B cell (primary cell): ENCODE data around the gene IFRD2. TPM values are rescaled to one million over a fixed set of nuclear protein-coding genes. Genes with fewer than 3 reads are reported as not detected.

Experiments
- ATAC-seq: fragments of 200-7000 bp; cut with Tn5 transposase; one replicate; pipeline ENCODE4 v1.10.0; 2021; ENCODE audit warnings: low read depth, mild to moderate bottlenecking, moderate number of reproducible peaks, moderate library complexity
- CTCF ChIA-PET: fragments of 350-600 bp; sonication (Branson Sonifier 250); formaldehyde crosslinking; loops from one replicate; lab custom pipeline; 2021; ENCODE audit warnings: antibody characterized with exemption, inconsistent platforms; lab: Charles Lee
- POLR2A ChIA-PET: fragments of 350-600 bp; sonication (Branson Sonifier 250); formaldehyde crosslinking; loops from one replicate; lab custom pipeline; 2021; ENCODE audit warnings: antibody characterized with exemption; lab: Charles Lee
- DNase-seq: peaks from one replicate; pipeline ENCODE4 v3.0.0; 2013
- H2AFZ ChIP-seq: 2 replicates; pipeline ENCODE4 v1.6.1; 2012; ENCODE audit warnings: mild to moderate bottlenecking, low read depth, low read length; ENCODE audit not compliant: insufficient read depth, poor library complexity, severe bottlenecking
- H3K27ac ChIP-seq, 2 donors: 1 replicate in 1 of 2; 2 replicates in 1 of 2; pipeline ENCODE4 v1.5.1; 2012 to 2013; ENCODE audit warnings: low read length in 2 of 2, mild to moderate bottlenecking in 2 of 2, moderate library complexity in 1 of 2
- H3K27me3 ChIP-seq, 4 experiments: fragments of 200-600 bp in 1 of 4; sonication (generic) in 1 of 4; replicated peaks in 1 of 4; 1 replicate in 2 of 4; 2 replicates in 2 of 4; pipeline versions ENCODE4 v1.6.1 to v1.7.0; 2013 to 2016; ENCODE audit warnings: low read length in 3 of 4, mild to moderate bottlenecking in 2 of 4, mixed read lengths in 1 of 4, moderate library complexity in 1 of 4; ENCODE audit not compliant: insufficient read depth in 4 of 4, control insufficient read depth in 3 of 4; ENCODE audit errors: control extremely low read depth in 1 of 4
- H3K36me3 ChIP-seq, 2 experiments: replicated peaks in 1 of 2; 1 replicate in 1 of 2; 2 replicates in 1 of 2; pipeline versions ENCODE4 v1.6.1 to v1.7.1; 2013; ENCODE audit warnings: low read length in 1 of 2; ENCODE audit not compliant: insufficient read depth in 2 of 2, control insufficient read depth in 1 of 2; ENCODE audit errors: control extremely low read depth in 1 of 2, extremely low read depth in 1 of 2
- H3K4me1 ChIP-seq, 2 donors: fragments of 200-600 bp in 1 of 2; sonication (generic) in 1 of 2; 1 replicate in 1 of 2; 2 replicates in 1 of 2; pipeline versions ENCODE4 v1.5.1 to v1.6.1; 2013 to 2017; ENCODE audit warnings: low read length in 2 of 2; ENCODE audit not compliant: control insufficient read depth in 2 of 2, insufficient read depth in 2 of 2
- H3K4me2 ChIP-seq: replicated peaks from 2 replicates; pipeline ENCODE3; 2012; ENCODE audit warnings: mild to moderate bottlenecking, low read depth, low read length; ENCODE audit not compliant: poor library complexity, severe bottlenecking
- H3K4me3 ChIP-seq, 5 experiments: fragments of 200-600 bp in 1 of 5; sonication (generic) in 1 of 5; 1 replicate in 3 of 5; 2 replicates in 2 of 5; pipeline versions ENCODE4 v1.5.1 to v1.7.0; 2011 to 2016; ENCODE audit warnings: low read length in 4 of 5, mild to moderate bottlenecking in 4 of 5, low read depth in 2 of 5, control low read depth in 1 of 5, moderate library complexity in 1 of 5; ENCODE audit not compliant: insufficient read depth in 1 of 5; ENCODE audit errors: control extremely low read depth in 1 of 5, extremely low read depth in 1 of 5
- H3K79me2 ChIP-seq: fragments of 200-600 bp; sonication (generic); one replicate; pipeline ENCODE4 v1.6.0; 2016; ENCODE audit warnings: low read length; ENCODE audit not compliant: control insufficient read depth, insufficient read depth
- H3K9ac ChIP-seq: fragments of 200-600 bp; sonication (generic); 2 replicates; pipeline ENCODE4 v1.6.1; 2017; ENCODE audit warnings: mild to moderate bottlenecking, low read length, moderate library complexity
- H3K9me3 ChIP-seq, 3 donors: one replicate each; pipeline versions ENCODE4 v1.6.1 to v1.7.1; 2013; ENCODE audit warnings: low read length in 2 of 3; ENCODE audit not compliant: control insufficient read depth in 2 of 3, insufficient read depth in 1 of 3; ENCODE audit errors: control extremely low read depth in 1 of 3
- H4K20me1 ChIP-seq: 2 replicates; pipeline ENCODE4 v1.6.0; 2012; ENCODE audit warnings: mild to moderate bottlenecking, low read length; ENCODE audit not compliant: insufficient read depth, control insufficient read depth, poor library complexity, severe bottlenecking
- H3K27ac Mint-ChIP-seq: one replicate; pipeline ENCODE4 v1.8.0; 2021; ENCODE audit warnings: mixed read lengths
- H3K27me3 Mint-ChIP-seq: one replicate; pipeline ENCODE4 v1.8.0; 2021; ENCODE audit warnings: mixed read lengths
- H3K4me1 Mint-ChIP-seq: one replicate; pipeline ENCODE4 v1.8.0; 2021; ENCODE audit warnings: mixed read lengths
- H3K4me3 Mint-ChIP-seq: one replicate; pipeline ENCODE4 v1.8.0; 2021; ENCODE audit warnings: mixed read lengths
- H3K9me3 Mint-ChIP-seq: one replicate; pipeline ENCODE4 v1.8.0; 2022; ENCODE audit warnings: mixed read lengths; ENCODE audit not compliant: insufficient read depth
- EZH2 ChIP-seq: IDR thresholded peaks from 2 replicates; pipeline ENCODE4 v1.6.1; 2012; ENCODE audit warnings: borderline replicate concordance, low read depth, mild to moderate bottlenecking, moderate library complexity, low read length; ENCODE audit not compliant: insufficient read depth, poor library complexity, severe bottlenecking
- WGBS: methylation state at CpG from one replicate; pipeline ENCODE4 v1.1.5; 2013; ENCODE audit warnings: missing lambda C conversion rate; ENCODE audit not compliant: insufficient coverage; 5-methylcytosine and 5-hydroxymethylcytosine counted together
- intact Hi-C: fragments of 100-400 bp; cut with micrococcal nuclease; formaldehyde crosslinking; loops from one replicate; pipeline ENCODE4 v1.10.0; 2022
- polyA plus RNA-seq: library from polyadenylated mRNA; depleted of rRNA; stranded (reverse); fragments of >200 nt; gene quantifications from 2 replicates; pipeline ENCODE4 v1.2.3, GENCODE V29; 2012
- total RNA-seq, 2 donors: library from RNA; stranded (reverse); fragments of 120-200 nt in 1 of 2; gene quantifications; 1 replicate in 1 of 2; 2 replicates in 1 of 2; pipeline versions ENCODE4 v1.2.3 to v1.2.4, GENCODE V29; 2013 to 2022
- TF ChIP-seq, protein P1 (sequence below): fragments of 200-600 bp; IDR thresholded peaks from one replicate; pipeline ENCODE4 v1.8.0; 2022; ENCODE audit warnings: antibody characterized with exemption, mild to moderate bottlenecking

The IFRD2 gene
- total and polyA plus RNA-seq, 2 donors (not counting 1 experiment from before 2014, with no cell fraction given): 63.4 to 80.1 TPM

- no peak overlapping the region for H3K4me3 Mint-ChIP-seq
- WGBS: 92% methylated on average over 3 of the region's 7 CpGs
- no peaks in the 10 kb centered on the region for H3K36me3 ChIP-seq
- ChIA-PET CTCF (interaction anchor here (1.3 to 1.9 kb wide), 2 partner anchors 18 to 36 kb away, joined by 4 read pairs; no protein-coding TSS in a partner anchor), POLR2A (interaction anchor here (0.8 kb wide), 1 partner anchor 29 kb away, joined by 3 read pairs; the partner anchor contains the start of gene GNAI2)
- peaks cover 17% of the 10 kb centered on the region for H3K27me3 Mint-ChIP-seq
- intact Hi-C loops: no loop called here
- H3K4me3 ChIP-seq: no peak overlapping the region
- no peak overlapping the region for H3K4me2 ChIP-seq
- H3K79me2 ChIP-seq: no peaks in the 10 kb centered on the region
- no peak for DNase-seq
- H2AFZ ChIP-seq: no peak overlapping the region
- no peaks in the 10 kb centered on the region for H3K9me3 ChIP-seq
- ATAC-seq: no peak
- peaks cover 6% of the 10 kb centered on the region for H3K4me1 Mint-ChIP-seq
- H3K27me3 ChIP-seq: peaks cover 0 to 34% (median 6%) of the 10 kb centered on the region in 4 experiments
- H3K27ac ChIP-seq: no peak overlapping the region
- no peaks in the 10 kb centered on the region for H3K9me3 Mint-ChIP-seq
- no peak overlapping the region for H3K27ac Mint-ChIP-seq
- no peak overlapping the region for H3K9ac ChIP-seq
- H3K4me1 ChIP-seq: peaks cover 9 to 13% of the 10 kb centered on the region in 2 donors
- H4K20me1 ChIP-seq: peaks cover 3% of the 10 kb centered on the region
- no peak for TF ChIP-seq EZH2
- TF ChIP-seq, protein P1, sequence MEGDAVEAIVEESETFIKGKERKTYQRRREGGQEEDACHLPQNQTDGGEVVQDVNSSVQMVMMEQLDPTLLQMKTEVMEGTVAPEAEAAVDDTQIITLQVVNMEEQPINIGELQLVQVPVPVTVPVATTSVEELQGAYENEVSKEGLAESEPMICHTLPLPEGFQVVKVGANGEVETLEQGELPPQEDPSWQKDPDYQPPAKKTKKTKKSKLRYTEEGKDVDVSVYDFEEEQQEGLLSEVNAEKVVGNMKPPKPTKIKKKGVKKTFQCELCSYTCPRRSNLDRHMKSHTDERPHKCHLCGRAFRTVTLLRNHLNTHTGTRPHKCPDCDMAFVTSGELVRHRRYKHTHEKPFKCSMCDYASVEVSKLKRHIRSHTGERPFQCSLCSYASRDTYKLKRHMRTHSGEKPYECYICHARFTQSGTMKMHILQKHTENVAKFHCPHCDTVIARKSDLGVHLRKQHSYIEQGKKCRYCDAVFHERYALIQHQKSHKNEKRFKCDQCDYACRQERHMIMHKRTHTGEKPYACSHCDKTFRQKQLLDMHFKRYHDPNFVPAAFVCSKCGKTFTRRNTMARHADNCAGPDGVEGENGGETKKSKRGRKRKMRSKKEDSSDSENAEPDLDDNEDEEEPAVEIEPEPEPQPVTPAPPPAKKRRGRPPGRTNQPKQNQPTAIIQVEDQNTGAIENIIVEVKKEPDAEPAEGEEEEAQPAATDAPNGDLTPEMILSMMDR: no peak
These were observed 27.8 kb downstream of the IFRD2 start for GRCh38 chr3:50264383-50264963.
